GM21526 (cell line): ENCODE data around the gene TRIP10.
"Not testable (repeated sequence)": the region's sequence is repeated elsewhere in the genome, so short reads cannot be mapped to it uniquely, and the experiment has no call there.

Experiments
- ATAC-seq: cut with Tn5 transposase; IDR thresholded peaks from one replicate; pipeline ENCODE4 v1.9.1; 2021; ENCODE audit warnings: moderate library complexity; ENCODE audit not compliant: unreplicated experiment, low FRiP score

Gene TRIP10

DNA sequence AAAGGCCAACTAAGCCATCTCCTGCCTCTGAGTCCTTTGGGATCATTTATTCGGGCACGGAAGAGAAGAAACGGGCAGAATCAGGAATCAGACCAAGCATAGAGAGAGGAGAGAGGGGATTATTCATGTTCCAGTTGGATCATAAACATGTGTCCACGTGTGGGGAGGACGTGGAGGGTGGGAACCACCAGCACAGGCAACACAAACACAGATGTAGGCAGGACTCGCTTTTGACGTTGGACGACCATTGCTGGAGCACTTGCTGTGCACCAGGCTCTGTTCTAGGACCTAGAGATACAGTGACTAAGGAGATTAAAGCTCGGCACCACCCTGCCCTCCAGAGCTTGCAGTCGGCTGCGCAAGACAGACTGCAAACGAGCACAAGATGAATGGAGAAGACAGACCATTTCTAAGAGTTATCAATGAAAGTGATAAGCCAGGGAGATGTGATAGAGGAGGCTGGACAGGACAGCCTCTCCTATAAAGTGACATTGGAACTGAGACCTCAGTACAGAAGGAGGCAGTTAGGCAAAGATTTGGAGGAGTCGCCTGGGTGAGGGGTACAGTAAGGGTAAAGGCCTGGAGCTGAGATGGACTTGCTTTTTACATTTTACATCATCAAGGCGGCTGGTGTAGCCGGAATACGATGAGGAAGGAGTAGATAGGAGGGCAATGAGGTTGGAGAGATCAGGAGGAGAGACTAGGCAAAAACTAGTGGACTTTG lies 27.0 kb downstream of the TRIP10 start:
- ATAC-seq = no peak

DNA sequence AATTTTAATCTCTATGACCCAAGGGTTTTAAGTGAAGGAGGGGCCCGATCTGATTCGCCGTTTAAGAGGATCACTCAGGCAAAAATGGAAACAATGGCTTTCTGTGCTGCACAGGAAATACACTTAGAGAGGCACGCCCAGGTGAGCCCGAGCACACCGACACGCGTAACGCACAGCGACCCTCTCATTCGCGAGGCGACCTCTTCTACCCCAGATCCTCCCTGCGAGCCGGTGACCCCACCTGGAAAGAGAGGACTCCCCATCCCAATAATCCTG lies 27.5 kb downstream of the TRIP10 start:
- peak; percentile 23 for ATAC-seq

DNA sequence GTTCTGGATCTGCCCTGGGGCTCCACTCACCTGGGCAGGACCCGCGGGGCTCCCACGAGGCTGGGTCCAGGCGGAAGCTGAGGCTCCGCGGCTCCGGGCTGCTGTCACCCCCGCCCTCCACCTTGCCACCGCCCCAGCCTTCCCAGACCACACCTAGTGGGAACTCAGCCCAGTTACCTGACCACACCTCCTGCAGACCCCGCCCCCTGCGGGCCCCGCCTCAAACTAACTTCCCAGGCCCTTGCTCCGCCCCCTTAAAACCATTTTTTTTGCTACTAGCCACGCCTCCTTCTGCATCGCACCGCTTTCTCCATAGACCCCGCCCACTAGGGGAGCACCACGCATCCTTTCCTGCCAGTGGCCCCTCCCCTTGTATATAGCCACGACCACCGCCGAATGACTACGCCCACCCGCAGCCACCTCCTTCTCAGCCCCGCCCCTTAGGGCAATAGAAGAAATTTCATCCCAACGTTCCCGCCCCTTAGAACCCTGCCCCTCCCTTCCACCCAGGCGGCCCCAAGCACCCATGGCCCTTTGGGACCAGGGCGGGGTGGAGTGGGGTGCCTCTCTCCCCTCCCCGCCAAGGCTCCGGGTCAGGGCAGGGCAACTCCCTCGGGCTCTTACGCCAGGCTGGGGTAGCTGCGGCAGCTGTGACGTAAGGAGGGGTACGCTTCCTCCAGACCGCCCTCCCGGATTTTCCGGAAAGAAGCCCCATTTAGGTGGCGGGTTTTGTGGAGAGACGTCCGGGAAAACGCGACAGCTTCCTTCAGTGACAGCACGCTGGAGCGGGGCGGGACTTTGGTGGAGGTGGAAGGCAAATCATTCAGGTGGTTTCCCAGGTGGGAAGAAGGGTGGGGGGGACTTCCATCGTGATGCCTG lies 28.1 kb downstream of the TRIP10 start, which contains the start of gene SH2D3A:
Gene SH2D3A (minus strand): TSS at position 79 of the 879 bp plus-strand sequence. CDS start 3,687 bp downstream, outside the sequence.
- ATAC-seq = peak; percentile 49

DNA sequence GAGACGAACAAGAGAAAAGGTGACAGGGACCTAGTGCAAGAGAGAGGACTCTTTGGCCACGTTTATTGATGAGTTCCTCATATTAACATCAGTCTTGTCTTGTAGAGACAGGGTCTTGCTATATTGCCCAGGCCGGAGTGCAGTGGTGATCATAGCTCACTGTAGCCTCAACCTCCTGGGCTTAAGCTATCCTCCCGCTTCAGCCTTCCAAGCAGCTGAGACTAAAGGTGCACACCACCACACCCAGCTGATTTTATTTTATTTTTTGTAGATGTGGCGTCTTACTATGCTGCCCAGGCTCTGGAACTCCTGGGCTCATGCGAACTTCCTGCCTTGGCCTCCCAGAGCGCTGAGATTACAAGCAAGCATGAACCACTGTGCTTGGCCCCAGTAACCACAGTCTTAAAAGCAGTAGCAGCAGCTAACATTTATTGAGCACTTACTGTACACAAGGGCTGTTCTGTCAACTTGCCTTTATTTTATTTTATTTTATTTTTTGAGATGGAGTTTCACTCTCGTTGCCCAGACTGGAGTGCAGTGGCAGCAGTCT lies 28.8 kb downstream of the TRIP10 start:
- no peak for ATAC-seq

DNA sequence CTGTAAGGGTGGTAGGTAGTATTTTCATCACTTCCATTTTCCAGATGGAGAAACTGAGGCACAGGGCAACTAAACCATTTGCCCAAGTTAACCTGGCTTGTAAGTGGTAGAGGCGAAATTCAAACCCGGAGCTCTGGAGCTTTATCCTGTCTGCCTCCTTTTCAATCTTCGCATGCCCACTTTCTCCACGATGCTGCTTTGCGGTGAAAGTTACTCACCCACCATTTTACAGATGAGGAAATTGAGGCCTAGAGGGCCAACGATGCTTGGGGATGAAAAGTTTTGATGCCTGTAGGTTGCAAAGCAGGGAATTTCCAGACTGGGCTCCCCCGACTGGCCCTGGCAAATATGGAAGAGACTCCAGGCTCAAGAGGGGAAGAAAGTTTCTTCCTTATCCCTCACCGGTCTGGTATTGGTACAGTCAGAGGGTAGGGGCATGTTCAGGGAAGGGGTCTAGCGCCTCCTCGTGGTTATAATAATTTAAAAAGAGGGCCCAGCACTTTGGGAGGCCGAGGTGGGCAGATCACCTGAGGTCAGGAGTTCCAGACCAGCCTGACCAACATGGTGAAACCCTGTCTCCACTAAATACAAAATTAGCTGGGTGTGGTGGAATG lies 29.6 kb downstream of the TRIP10 start:
- no peak for ATAC-seq

DNA sequence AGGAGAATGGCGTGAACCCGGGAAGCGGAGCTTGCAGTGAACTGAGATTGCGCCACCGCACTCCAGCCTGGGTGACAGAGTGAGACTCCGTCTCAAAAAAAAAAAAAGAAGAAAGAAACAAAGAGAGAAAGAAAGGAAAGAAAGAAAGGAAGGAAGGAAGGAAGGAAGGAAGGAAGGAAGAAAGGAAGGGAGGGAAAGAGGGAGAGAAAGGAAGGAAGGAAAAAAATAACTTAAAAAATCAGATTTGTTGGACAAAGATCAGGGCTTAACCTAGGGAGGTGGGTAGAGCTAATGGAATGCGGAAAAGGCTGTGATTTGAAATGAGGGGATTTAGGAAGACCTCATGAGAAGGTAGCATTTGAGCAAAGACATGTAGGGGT lies 32.2 kb downstream of the TRIP10 start:
- not testable (repeated sequence) for ATAC-seq

DNA sequence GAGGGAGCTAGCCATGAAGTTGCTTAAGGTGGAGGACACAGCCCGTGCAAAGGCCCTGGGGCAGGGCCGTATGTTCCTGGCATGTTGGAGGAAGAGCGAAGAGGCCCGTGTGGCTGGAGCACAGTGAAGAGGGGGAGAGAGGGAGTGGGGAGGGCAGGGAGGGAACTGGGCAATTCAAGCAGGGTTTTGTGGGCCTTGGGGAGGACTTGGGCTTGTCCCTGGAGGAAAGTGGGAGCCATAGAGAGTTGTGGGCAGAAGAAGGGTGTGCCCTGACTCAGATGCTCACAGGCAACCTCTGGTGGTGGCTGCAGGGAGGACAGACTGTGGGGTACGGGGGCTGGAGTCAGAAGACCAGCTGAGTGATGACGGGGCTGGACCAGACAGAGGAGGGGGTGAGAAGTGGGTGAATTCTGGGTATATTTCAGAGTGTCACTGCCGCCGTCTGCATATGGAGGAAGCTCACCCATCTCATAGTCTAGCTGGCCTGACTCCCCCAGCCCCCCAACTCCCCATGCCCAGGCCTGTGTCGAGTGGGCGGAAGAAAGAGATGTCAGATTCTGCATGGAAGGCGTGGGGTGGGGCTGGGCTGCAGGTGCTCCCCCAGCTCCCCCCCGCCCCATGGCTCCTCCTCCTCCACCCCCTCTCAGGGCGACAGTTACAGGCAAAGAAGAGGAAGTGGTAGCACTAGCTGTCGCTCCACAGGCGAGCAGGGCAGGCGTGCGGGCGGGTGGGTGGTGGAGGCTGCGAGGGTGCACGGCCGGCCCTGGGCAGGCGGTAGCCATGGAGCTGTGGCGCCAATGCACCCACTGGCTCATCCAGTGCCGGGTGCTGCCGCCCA lies 32.8 kb downstream of the TRIP10 start, which contains the start of gene VAV1:
Gene VAV1 (plus strand): TSS at position 681 of the 838 bp plus-strand sequence. CDS start 100 bp downstream, at position 781.
- no peak for ATAC-seq

DNA sequence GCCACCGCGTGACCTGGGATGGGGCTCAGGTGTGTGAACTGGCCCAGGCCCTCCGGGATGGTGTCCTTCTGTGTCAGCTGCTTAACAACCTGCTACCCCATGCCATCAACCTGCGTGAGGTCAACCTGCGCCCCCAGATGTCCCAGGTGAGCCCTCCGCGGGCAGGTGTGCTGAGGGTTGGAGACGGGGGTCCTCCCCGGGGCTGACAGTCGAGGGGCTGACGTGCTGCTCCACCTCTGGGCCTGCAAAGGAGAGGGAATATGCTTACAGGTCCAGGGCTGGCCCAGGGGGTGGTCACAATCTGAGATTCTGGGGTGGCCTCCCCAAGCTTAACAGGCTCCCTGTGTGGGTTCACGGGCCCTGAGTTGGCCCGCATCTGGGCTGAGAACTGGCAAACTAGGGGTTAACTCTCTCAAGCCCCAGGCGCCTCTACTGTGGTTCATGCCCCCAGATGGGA lies 33.4 kb downstream of the TRIP10 start:
- no peak for ATAC-seq

DNA sequence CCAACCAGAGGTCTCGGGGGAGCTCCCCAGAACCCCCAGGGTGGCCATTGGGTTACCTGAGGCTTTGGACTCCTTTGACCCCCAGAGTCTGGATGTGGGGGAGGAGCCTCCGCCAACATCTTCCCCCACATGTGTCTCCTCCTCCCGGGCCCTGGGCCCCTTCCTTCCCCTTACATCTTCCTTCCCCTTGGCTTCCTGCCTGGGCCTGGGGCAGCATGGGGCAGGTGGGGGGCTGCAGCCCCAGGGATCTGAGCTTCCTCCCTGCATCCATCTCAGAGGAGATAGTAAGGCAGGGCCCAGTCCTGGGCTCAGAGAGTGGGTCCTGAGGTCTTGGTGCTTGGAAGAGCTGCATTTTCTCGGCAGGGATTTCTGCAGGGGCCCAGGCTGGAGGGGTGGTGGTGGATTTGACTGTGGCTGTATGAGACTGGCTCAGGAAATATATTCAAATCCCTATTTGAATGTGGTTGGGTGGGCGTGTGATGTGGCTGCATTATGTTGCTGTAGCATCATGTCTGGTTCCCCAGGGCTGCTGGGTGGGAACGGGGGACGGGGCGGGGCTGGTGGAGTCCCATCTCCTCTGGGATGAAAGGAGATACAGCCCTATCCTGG lies 33.9 kb downstream of the TRIP10 start:
- ATAC-seq = no peak

DNA sequence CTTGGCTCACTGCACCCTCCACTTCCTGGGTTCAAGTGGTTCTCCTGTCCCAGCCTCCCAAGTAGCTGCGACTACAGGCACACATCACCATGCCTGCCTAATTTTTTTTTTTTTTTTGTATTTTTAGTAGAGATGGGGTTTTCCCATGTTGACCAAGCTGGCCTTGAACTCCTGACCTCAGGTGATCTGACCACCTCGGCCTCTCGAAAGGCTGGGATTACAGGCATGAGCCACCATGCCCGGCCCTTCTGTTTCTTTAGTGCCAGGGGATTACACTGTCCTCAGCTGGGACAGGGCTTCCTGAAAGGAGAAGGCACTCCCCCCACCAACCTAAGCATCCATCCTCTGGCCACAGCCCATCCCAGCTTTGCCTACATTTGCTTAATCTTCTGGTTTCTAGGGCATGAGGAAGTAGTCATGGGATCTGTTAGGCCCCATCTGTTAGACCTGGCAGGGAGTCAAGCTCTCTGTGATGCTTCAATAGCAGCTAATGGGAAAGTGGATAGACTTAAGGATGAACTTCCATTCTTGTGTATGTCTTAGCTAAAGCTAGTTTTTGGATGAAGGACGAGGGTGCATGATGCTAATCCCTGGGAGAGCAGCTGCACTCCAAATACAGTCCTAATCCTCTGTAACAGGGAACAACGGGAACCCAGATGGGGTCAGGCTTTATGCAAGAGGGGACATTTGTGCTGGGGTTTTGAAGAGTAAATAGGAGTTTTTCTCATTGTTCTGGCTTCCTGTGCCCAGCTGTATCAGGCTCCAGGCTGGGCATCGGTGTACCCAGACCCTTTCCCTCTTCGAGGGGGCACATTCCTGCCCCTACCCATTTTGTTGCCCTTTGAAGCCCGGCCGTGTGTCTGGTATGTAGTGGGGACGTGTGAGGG lies 35.6 kb downstream of the TRIP10 start:
- ATAC-seq = no peak

DNA sequence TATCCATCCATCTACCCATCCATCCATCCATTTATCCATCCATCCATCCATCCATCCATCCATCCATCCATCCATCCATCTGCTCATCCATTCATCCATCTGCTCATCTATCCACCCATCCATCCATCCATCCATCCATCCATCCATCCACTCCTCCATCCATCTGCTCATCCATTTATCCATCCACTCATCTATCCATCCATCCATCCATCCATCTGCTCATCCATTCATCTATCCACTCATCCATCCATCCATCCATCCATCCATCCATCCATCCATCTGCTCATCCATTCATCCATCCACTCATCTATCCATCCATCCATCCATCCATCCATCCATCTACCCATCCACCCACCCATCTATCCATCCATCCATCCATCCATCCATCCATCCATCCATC lies 36.6 kb downstream of the TRIP10 start:
- ATAC-seq = not testable (repeated sequence)

DNA sequence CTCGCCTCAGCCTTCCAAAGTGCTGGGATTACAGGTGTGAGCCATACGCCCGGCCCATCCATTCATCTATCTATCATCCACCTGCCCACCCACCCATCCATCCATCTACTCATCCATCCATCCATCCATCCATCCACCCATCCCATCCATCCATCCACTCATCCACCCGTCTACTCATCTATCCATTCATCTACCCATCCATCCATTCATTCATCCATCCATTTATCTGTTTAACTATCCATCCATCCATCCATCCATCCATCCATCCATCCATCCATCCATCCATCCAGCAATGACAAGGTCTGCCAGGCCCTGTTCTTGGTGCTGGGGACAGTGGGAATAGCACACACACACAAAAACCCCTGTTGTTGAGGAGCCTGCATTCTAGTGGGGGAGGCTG lies 37.5 kb downstream of the TRIP10 start:
- no peak for ATAC-seq

DNA sequence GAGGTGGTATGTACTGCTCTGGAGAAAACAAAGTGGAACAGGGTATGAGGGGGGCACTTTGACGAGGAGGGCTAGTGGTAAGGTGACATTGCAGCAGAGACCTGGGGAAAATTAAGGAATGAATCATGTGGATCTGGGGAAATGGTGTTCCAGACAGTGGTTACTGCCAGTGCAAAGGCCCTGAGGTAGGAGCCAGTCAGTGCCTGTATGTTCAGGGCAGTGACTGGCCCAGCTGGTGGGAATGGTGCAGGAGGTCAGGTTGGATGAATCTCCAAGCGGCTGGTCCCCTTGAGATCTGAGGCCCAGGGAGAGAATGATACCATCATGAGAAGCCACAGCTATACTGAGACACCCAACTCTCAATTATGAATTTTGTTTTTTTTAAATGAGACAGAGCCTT lies 38.0 kb downstream of the TRIP10 start:
- ATAC-seq = no peak

DNA sequence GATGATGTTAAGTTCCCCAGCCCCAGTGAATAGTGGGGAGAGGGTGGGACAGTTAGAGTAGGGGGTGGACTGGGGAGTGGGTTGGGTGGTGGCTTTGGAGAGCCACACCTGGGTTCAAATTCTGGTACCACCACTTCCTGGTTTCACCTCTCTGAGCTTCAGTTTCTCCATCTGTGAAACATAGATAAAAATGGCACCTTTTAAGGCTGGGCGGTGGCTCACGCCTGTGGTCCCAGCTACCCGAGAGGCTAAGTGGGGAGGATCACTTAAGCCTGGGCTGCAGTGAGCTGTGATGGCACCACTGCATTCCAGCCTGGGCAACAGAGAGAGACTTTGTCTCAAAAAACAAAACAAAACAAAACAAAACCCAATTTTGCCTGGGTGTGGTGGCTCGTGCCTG lies 38.9 kb downstream of the TRIP10 start:
- ATAC-seq = no peak

DNA sequence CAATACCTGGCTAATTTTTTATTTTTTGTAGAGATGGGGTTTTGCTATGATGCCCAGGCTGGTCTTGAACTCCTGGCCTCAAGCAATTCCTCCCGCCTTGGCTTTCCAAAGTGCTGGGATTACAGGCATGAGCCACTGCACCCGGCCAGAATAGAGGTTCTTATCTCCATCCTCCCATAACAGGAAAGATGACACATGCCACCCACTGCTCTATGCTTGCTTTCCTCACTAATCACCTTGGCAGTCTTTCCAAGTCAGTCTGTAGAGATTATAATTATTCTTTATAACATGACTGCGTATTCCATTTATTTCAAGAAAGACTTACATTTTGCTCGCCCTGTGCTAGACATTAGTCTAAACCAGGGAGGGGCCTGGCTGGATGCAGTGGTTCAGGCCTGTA lies 39.7 kb downstream of the TRIP10 start:
- no peak for ATAC-seq

DNA sequence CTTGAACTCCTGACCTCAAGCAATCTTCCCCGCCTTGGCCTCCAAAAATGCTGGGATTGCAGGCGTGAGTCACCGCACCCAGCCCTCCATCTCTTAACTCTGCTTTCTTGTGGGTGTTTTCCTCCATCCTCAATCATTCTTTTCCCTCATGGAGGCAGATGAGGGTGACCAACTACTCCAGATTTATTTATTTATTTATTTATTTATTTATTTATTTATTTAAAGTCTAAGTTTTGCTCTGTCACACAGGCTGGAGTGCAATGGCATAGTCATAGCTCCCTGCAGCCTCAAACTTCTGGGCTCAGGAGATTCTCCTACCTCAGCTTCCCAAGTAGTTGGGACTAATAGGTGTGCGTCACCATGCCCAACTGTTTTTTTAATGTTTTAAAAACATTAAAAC lies 47.9 kb downstream of the TRIP10 start:
- no peak for ATAC-seq

DNA sequence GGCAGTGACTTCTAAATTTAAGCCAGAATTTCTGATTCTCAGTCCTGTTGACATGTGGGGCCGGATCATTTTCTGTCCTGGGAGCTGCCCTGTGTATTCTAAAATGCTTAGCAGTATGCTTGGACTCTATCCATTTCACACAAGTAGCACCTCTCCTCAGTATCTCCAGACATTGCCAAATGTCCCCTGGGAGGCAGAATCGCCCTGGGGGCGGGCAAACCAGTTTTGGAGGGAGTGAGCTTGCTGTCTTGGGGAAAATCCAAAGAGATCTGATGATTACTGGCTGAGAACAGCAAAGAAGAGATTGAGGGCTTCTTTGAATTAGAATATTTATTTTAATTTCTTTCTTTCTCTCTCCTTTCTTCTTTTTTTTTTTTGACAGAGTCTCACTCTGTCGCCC lies 49.4 kb downstream of the TRIP10 start:
- no peak for ATAC-seq

DNA sequence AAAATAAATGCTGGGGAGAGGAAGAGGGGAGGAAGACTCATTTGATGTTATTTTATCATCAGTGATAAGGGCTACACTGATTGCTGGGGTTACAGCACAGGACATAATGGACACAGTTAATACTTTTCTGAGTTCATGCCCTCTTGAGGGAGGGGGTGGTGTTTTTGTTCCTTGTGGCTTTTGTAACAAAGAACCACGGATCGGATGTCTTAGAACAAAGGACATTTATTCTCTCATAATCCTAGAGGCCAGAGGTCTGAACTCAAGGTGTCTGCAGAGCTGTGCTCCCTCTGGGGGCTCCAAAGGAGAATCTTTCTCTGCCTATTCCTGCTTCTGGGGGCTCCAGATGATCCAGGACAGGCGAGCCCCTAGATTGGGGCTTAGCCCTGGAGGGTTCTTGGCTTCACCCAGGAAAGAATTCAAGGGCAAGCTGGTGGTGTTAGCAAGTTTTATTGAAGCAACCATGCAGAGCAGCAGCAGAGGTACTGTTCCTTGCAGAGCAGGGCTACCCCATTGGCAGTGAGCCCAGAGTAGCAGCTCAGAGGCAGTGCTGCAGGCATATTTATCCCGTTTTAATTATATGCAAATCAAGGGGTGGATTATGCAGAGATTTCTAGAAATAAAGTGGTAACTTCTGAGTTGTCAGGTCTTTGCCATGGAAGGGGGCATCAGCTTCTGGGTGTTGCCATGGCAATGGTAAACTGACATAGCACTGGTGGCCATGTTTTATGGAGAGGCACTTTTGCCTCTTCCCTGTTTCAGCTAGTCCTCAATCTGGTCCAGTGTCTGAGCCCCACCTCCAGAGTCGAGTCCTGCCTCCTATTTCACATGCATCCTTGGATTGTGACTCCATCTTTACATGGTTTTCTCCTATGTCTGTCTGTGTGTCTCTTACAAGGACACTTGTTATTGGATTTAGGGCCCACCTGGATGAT lies 51.0 kb downstream of the TRIP10 start:
- no peak for ATAC-seq
